NCI-H446 (cell line): ENCODE measurements around the gene SLC25A26.

ENCODE experiments used
- DNase-seq, 2 experiments: peaks; one replicate each; lab custom pipeline; 2025; lab: John Stamatoyannopoulos, UW

SLC25A26 gene

DNA sequence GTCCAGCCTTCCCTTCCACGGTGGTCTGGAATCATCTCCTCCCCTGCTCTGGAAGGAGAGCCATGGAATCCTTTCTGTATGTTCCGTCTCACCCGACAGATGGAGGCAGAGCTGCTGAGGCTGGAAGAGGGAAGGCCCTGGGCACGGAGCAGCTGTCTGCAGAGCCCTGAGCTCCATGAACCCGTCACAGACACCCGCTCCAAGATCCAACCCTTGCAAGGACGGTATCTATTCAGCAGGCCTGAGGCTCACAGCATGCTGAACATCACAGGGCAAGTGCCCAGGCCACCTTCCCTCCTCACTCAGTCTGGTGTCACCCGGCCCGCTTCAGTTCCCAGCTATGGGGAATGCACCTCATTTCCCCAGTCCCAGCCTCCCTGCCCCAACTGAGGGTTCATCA lies 176.1 kb downstream of the SLC25A26 start:
- no peak for DNase-seq

DNA sequence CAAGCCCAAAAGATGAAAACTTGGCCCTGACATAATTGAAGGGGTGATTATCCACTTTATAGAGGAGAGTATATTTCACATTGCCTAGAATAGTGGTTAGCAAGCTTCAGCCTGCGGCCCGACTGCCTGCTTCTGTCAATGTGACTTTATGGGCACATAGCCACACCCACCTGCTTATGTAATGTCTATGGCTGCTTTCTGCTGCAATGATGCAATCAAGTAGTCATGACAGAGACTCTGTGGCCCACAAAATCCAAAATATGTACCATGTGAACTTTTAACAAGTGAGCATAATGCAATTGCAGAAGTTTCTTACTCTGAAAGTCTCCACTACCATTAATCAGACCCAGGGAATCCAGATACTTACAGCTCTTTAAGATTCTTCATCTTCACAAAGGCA lies 176.9 kb downstream of the SLC25A26 start:
- DNase-seq: no peak

DNA sequence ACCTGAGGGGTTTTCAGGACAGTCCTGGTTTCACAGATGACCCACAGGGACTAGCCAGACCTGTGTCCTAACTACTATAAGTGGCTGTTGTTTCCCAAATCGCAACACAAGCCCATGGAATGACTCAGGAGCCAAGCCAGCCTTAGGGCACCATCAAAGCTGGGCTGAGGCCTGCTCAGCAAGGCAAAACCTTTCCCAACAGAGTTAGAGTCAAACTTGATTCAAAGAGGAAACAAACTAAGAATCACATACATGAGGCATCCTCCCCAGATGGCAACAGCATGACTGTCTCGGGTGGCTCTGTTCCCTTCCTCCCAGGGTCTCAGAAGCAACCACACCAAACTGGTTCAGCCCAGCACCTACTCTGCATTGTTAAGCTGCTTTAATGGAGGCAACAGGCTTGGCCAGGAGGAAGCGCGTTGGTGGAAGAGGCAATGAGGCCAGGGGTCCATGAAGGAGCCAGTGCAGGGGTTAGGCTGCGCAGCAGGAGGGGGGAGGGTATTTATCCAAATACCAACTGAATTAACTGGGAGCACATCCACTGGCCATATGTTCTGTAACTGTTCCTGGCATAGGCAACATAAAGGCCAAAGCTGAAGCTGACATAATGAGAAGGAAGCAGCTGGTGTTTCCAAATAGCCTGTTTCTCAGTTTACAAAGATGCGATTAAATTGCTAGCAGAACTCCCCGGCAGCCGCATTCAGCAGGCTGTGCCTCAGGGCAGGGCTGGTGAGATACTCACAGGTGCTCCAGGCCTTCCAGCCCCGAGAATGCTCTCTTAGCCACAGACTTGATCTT lies 177.6 kb downstream of the SLC25A26 start:
- DNase-seq: peak in 1 of 2 experiments; percentile 81

DNA sequence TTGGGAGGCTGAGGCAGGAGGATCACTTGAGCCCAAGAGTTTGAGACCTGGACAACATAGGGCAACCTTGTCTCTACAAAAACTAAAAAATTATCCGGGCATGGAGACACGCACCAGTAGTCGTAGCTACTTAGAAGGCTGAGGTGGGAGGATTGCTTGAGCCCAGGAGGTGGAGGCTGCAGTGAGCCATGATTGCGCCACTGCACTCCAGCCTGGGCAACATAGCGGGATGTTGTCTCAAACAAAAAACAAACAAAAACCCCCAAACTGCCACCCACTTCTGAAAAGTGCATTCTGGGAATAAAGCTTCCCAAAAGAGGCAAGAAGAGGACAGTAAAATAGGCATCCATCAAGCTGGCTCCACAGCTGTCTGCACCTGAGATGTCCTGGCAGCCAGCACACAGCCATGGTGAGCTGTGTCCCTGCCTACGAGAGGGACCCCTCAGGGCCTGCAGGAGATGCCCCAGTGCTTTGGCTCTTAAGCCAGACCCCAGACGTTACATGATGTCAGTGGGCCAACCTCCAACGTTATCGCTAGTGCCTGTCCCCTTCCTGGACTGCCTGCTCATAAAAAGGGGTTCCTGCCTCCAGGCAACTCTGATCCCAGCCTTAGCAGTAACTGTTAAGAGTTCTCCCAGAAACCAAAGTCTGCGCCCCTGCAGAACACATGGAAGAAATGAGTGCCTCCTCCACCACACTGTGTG lies 178.9 kb downstream of the SLC25A26 start:
- DNase-seq: no peak

DNA sequence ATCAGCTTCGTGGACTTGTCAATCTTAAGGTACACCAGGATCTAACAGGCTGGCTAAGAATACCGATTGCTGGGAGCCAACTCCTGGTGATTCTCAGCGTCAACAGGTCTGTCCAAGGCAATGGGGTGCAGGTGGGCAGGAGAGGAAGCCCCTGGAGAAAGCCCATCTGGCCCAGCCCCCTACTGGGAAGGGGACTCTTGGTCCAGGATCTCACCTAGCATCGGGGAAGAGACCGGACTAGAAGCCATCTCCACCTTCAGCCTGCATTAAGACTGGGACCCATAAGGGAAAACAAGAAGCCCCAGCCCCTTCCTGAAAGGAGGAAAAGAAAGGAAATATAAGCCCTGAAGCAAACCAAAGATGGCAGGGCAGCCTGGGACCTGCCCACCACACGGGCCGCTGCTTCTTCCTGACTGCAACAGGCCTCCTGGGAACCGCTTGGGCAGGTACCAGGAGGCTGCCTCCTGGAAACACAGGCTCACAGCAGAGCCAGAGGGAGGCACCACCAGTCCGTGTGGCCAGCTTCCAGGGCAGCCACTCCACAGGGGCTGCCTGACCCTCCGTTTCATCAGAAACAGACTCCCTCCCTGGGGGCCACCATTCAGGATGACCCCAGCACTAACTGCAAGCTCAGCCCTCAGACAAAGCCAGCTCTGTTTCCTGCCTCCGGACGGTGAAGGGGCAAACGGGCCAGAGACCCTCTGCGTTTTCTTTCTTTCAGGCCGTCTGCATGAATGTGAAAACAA lies 179.8 kb downstream of the SLC25A26 start:
- peak in 1 of 2 experiments; percentile 12 for DNase-seq

DNA sequence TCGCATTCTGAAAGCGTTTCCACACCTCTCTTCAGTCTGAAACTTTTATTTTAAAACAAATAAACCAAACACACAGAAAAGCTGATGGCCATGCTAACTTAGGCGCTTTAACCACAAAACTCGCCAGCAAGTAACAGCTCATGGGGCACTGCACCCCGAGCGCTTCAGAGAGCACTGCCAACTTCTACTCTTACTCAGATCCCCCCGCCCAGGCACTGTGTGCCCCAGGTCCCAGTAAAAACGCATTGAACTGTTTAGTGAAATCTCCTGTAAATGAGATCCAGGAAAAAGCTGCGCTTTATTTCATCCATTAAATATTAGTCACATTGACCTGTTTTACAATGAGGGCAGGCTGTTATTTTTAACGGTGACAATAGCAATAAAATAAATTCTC lies 180.4 kb downstream of the SLC25A26 start:
- DNase-seq: no peak

DNA sequence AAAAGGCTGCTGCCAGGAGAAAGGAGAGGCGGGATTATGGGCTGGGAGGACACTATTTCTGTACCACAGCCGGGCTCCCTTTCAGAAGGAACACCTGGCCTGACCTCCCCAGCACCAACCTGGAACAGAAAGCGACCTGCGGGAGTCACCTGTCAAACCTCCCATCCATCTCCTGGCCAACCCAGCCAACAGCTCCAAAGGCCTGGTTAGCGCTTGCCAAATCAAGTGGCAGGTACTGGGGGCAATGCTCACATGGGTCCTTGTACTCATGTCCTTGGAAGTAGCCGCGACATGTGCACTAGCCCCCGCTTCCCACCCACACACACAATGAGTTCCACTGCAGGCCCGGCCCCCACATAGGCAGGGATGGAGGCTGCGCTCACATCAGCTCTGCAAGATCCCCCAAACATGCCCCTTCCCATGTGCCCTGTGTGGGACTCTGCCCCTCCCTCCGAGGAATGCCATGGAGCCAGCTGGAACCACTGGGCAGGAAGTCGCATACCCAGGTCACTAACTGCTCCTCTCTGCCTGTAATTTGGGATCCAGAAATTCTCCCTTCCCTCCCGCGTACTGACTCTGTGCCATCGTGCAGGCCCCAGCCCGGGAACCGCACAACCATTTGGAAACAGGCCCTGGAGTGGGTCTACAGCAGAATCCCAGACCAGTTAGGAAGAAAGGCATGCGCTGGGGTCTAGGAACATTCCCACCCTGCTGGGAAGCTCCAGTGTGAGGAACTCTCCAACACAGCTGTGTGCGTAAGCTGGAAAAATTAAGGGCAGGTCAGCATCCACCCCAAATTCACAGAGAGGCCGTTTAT lies 181.1 kb downstream of the SLC25A26 start:
- peak in 1 of 2 experiments; percentile 32 for DNase-seq

DNA sequence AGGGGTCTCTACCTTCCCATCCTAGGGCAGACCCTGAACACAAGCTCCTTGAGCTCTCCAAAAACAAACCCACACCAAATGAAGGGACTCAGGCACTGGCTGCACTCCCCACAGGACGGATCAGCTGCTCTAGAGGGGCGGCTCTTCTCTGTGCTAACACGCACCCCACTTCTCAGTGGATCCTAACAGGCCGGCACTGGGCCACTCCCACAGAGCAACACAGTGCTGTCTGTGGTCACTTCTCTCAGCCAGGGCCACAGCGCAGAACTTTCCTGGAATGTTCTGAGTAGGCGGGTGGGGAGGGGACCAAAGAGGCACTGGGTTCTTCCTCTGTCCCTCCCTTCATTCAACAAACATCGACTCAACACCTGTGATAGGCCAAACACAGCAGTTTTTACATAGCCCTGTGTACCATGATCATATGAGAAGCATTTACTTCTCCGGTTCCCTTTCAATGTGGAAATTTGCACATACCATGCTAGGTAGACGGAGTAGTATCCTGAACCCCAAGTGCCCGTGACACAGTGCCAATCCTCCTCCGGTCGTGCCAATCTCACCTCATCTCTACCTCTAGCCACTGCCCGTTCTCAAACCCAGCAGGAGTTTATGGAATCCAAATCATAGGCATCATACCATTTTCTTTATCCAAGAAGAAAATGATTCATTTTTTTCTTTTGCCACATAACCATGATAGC lies 181.9 kb downstream of the SLC25A26 start:
- no peak for DNase-seq

DNA sequence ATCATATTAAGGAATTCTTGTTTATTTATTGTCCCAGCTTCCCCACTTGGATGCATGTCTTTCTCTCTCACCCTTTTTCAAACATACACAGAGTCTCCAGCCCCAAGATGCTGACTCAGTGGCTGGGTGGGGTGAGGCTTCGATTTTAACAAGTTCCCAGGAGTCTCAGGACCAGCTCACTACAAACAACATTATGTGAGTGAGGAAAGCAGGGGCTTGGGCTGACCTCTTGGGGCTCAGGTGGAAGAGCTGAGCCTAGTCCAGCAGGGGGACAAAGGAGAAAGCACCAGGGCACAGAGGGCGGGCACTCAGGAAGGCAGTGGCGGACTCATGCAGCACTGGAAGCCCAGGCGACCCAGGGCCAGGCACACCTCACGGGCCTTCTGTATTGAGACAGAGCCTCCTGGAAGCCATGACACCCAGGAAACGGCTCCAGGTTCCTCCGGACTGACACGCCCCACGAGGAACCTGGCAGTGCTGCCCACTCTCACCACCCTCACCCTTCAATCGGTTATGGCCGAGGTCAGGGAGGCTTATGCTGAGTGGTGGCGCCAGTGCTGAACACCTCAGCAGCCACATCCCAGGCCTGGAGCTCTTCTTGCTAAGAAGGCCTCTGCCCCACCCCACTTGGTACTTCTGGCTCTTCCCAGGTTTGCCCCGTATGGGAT lies 182.7 kb downstream of the SLC25A26 start:
- DNase-seq: no peak

DNA sequence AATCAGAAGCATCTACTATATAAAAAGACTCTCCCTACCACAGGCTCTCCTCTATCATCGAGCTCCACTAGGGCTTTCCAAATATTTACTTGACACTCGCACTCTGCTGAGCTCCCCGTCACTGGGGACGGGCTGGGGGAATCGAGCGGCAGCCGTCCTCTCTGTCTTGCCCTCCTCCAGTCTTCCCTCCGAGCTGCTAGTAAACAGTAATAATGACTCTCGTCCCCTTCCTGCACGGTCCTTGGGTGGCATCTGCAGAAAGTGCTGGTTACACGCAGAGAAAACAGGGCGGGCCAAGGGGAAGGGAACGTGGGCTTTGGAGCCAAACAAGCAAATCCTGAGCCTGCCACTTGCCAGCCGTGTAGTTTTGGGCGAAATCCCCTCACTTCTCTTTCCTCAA lies 183.4 kb downstream of the SLC25A26 start:
- DNase-seq: no peak

DNA sequence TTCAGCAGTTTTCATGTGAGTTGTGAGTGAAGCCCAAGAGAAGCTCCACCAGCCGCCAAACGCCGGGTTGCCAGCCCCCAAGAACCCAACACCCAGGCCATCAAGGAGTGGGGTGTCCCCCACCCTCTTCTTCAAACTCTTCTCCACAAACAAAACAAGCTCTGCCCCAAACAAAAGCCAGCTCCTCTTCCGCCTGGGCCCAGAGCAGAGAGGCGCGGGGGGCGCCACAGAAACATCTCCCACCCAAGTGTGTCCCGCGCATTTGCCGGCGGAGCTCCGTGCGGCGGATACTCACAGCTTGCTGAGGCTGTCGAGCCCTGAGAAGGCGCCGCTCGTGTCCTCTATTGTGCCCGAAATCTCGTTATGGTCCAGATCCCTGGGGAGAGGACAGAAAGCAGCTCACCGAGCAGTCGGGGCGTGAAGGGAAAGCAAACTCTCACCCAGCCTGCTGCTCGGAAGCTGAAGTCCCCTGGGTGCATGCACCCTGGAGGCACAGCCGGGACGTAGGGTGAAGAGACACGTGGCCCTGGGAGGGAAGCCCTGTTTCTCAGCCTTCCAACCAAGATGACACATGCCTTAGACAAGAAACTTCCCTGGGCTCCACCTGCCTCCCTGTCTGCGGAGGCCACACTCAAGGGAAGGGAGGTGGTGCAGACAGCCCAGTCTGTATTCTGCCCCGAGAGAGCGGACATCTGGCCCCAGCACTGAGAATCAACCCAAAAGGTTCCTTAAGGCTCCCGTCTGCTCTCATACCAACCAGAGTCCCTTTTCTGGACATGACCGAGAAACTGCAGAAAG lies 184.3 kb downstream of the SLC25A26 start:
- no peak for DNase-seq

DNA sequence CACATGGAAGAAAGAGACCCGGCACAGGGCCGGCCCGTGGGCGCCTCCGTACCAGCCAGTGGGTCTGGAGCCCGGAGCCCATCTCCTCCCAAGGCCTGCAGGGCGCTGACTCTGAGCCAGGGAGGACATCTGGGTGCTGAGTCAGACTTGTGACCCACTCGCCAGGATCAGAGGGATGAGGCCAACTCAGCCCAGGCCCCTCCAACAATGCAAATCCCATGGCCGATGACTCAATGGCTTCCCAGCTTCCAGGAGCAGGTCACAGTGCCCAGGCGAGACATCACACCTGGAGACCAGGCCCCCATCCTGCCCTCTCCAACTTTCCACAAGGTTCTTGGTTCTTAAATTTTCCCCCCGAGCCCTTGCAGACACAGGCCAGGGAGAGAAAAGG lies 184.9 kb downstream of the SLC25A26 start:
- peak; percentile 22 to 67 for DNase-seq

DNA sequence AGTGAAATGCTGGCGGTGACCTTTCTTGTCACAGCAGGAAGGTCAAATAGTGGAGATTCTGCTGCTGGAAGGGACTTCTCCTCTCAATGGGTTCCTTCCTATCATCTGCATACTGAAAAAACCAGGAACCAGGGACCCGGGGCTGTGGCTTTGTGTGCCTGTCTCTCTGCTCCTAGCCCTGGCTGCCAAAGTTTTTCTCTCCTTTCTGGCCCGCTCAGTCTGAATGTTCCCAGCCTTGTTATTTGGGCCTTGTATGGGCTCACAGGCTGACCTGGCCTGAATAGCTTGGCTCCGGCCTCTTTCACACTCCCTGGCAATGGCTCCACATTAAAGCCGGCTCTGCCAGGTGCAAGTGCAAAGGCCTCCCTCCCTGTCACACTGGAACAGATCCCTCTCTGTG lies 185.4 kb downstream of the SLC25A26 start:
- DNase-seq: no peak

DNA sequence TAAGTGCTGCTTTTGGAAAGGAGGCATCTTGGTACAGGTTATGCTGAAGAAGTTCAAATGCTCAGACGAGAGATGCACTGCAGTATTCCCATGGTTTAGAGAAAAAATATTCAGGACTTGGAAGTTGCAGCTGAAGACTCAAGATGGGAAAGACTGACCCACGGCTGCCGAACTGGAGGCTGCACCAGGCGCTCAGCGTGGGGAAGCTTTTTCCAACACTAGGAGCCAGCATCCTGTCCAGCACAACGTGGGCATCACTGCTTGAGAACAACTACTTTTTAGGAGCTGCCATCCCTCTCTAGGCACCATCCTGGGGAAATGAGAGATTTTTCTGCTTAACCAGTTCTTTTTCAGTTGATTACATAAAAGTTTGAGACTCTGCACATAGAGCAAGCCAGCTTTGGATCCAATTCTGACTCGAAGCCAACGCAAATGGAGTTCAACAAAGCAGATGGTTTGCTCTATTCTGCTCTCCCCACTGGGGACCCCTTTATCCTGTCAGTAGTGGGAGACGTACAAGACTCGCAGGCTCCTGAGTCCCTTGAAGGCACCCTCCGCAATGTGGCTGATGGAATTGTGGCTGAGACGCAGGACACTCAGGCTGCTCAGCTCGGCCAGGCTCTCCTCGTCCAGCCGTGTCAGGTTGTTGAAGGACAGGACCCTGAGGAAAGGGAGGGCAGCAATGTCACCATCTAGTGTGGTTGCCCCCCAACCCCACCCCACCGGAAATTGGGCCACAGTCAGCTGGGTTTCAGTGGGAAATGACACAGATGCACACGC lies 186.2 kb downstream of the SLC25A26 start:
- DNase-seq: no peak

DNA sequence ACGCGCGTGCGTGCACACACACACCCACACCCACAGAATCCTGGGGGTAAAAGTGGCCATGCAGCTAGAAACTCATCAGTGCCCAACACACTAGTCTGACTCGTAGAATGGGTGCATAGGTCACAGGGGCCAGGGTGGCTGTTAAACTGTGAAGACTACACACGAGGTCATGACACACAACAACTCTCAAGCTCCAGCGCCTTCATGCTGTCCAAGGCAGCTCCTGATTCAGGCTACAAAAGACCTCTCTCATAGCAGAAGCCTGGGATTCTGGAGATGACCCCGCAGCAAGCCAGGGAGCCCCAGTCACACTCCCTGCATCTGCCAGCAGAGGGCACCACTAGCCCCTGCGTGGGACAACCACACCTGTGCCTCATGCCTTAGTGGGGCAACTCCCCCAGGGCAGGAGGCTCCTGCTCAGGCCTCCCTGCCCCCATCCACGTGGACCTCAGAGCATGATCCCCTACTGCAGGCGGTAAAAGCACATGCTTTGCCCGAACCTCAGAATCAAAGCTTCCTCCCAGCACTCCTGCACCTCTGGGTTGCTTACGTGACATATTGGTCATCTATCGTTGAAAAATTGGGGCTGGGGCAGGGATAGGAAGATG lies 186.9 kb downstream of the SLC25A26 start:
- peak in 1 of 2 experiments; percentile 41 for DNase-seq

DNA sequence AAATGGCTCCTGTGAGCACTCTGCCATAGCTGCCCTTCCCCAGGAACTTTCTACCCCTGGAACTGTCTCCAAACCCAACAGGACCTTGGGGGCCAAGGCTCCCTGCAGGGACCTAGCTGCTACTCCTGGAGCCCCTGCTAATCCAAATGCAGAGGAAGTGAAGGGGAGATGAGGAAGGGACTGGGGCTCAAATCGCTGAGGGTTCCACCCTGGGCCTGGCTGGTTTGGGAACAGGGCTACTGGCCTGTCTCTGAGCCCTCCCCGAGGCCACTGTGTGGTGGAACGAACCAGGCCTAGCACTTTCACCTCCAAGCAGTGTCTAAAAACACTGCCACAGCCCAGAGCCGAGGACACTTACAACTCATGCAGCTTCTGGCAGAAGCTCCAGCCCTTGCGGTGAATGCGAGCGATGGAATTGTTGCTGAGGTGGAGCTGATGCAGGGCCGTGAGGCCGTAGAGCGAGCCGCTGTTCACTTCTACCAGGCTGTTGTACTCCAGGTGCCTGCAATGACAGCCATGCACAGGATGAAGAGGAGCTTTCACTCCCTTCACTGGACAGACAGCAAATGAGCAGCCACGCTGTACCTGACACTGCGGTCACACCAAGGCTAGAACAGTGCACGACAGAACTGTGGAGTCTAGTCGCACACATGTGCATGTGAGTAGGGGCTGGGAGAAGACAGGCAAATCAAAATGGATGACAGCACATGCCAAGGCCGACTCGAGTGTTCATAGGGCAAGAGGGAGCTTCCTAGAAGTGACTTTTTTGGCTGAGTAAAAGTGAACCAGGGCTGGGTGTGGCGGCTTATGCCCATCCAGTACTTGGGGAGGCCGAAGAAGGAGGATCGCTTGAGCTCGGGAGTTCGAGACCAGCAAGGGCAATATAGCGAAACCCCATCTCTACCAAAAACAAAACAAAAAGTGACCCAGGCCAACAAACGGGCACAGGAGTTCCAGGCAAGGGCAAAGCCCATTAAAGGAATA lies 189.3 kb downstream of the SLC25A26 start:
- no peak for DNase-seq

DNA sequence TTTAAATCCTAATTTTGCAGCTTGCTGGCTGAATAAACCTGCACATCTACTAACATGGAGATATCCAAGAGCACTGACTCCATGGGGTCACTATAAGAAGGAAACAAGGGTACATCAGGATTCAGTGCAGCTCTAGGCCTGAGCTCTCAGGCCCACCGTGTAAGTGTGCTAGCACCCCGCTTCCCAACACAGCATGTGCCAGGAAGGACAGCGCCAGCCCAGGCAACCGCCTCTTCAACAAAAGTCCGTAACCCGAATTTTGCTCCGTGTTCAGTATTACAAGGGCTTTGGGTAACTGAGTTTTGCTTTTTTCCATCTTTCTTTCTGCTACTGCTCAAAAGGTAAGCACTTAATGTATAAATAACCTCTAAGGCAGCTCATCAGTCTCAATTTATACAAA lies 190.2 kb downstream of the SLC25A26 start:
- DNase-seq: no peak
